Aorta (tissue), 5 donors: ENCODE data around the gene OR52N2. TPM values are rescaled to one million over a fixed set of nuclear protein-coding genes. Genes with fewer than 3 reads are reported as not detected.

Experiments used
- ATAC-seq: fragments of 200-7000 bp; cut with Tn5 transposase; one replicate; pipeline ENCODE4 v1.9.1; 2022; ENCODE audit warnings: moderate library complexity; ENCODE audit not compliant: low FRiP score
- DNase-seq, 2 donors: peaks; one replicate each; pipeline ENCODE4 v3.0.0-alpha.2; 2020
- H3K27ac ChIP-seq, 2 donors: one replicate each; pipeline ENCODE4 v1.5.1; 2013; ENCODE audit warnings: low read length in 2 of 2, mild to moderate bottlenecking in 2 of 2, moderate library complexity in 2 of 2, control low read depth in 1 of 2, inconsistent platforms in 1 of 2, low read depth in 1 of 2
- H3K27me3 ChIP-seq, 2 donors: one replicate each; pipeline ENCODE4 v1.6.1; 2013; ENCODE audit warnings: control low read depth in 1 of 2, low read length in 1 of 2, mild to moderate bottlenecking in 1 of 2, moderate library complexity in 1 of 2; ENCODE audit not compliant: insufficient read depth in 2 of 2, control insufficient read depth in 1 of 2
- H3K36me3 ChIP-seq, 2 donors: one replicate each; pipeline ENCODE4 v1.6.1; 2013; ENCODE audit warnings: control low read depth in 1 of 2, low read length in 1 of 2, mild to moderate bottlenecking in 1 of 2; ENCODE audit not compliant: insufficient read depth in 2 of 2, control insufficient read depth in 1 of 2
- H3K4me1 ChIP-seq, 2 donors: one replicate each; pipeline ENCODE4 v1.6.1; 2013; ENCODE audit warnings: low read length in 2 of 2, control low read depth in 1 of 2, mild to moderate bottlenecking in 1 of 2, moderate library complexity in 1 of 2; ENCODE audit not compliant: insufficient read depth in 2 of 2, control insufficient read depth in 1 of 2
- H3K4me3 ChIP-seq, 2 donors: one replicate each; pipeline ENCODE4 v1.5.1; 2013; ENCODE audit warnings: low read length in 2 of 2, control low read depth in 1 of 2, mild to moderate bottlenecking in 1 of 2
- H3K9me3 ChIP-seq: one replicate; pipeline ENCODE4 v1.6.1; 2013; ENCODE audit warnings: mild to moderate bottlenecking, low read length; ENCODE audit not compliant: control insufficient read depth
- WGBS, 2 donors: extraction: QIAGEN DNeasy Blood & Tissue Kit; methylation state at CpG; one replicate each; pipeline ENCODE4 v1.1.7; 2013; 5-methylcytosine and 5-hydroxymethylcytosine counted together
- intact Hi-C, 2 donors: fragments of 100-400 bp; cut with DNase I; formaldehyde crosslinking; loops; one replicate each; pipeline versions ENCODE4 v1.14.2 to v1.15.0; 2022
- long read RNA-seq, 2 donors: library from polyadenylated mRNA; unstranded; transcript quantifications; one replicate each; pipeline ENCODE4 v2.0.0, GENCODE V29; 2020 to 2021
- polyA plus RNA-seq, 2 donors: library from polyadenylated mRNA; stranded (reverse); fragments of 200-250 nt; gene quantifications; one replicate each; pipeline ENCODE4 v1.2.3, GENCODE V29; 2013
- total RNA-seq, 2 donors: library from RNA; stranded (reverse); fragmentation: NEBNext Ultra II Directional; extraction: Animal tissue kit (Norgen Biotek cat#: 25700); gene quantifications; one replicate each; pipeline ENCODE4 v1.2.1, GENCODE V29; 2021
- donor health status: healthy with polysubstance abuse.
- donor health status: Bipolar disorder and iron deficiency.
- donor health status: DM: no; HTN: no; CAD: no.
- donor health status: DM: no; HTN: no; CAD: no.
- donor health status: DM: yes; HTN: yes; CAD: no.

The OR52N2 gene
- total RNA-seq, result not detected
- polyA plus RNA-seq, result under 1 TPM in 1 of 2 donors, not detected in 1; 0.13 TPM
- long read RNA-seq, donor 1, result 0 reads
- long read RNA-seq, donor 2, result 0 reads

DNA sequence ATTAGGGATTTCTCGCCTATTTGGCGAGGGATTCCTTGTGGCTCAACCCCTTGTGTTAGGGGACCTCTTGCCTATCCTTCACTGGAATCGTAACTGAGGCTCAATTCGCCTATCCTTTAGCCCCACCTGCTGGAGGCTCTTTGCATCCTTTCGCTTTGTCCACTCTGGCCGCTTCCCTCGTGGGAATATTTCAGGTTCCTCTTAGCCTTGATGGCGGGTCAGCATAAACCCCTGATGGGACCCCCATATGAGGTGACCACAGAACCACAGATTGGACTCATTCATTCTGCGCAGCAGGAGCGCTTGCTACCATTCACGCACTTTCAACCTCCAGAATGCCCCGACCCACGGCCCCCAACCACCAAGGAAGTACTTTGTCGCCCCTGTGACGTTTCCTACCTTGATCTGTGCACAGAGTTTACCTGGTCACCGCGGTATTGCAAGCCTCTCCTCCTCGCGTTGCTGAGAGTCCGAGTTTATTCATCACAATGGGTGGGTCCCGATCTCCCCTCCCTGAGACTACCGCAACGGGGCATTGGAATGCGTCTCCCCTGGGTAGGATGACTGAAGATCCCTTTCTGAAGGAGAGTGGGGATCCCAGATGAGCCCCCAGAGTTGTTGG is at the start of gene OR52N2:
Gene OR52N2 (plus strand): TSS at position 425 of the 622 bp plus-strand sequence. CDS start 11,412 bp downstream, outside the sequence.
- intact Hi-C loops, result loop anchor here (5.0 to 10.0 kb wide), 4 partner anchors 206 to 684 kb away; no protein-coding TSS in a partner anchor
- Histone ChIP-seq H3K27ac (no peak within 1 kb of the TSS), H3K4me1 (no peaks in the 10 kb centered on the region), H3K36me3 (no peaks in the 10 kb centered on the region), H3K27me3 (no peaks in the 10 kb centered on the region), H3K4me3 (peak within 1 kb of the TSS in 1 of 2 donors; percentile 18), H3K9me3 (peaks cover 3% of the 10 kb centered on the region)
- DNase-seq (peak; percentile 79 to 80), ATAC-seq (peak; percentile 93)
- WGBS, 2 donors, result 6 to 7% methylated on average over 24 of the region's 24 CpGs

DNA sequence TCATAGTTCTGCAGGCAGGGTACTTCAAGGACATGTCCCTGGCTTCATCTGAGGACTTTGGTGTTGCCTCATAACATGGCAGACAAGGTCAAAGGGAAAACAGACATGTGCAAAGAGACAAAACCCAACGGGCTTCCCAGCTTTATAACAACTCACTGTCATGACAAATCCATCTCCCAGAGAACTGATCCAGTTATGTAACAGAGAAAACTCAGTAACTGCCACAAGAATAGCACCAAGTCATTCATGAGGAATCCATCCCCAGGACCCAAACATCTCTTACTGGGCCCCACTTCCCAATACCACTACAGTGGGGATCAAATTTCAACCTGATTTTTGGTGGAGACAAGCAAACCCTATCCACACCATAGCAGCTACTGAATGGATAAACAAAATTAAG is 41.7 kb upstream of the OR52N2 start:
- H3K4me3 ChIP-seq, result no peak overlapping the region
- no peaks in the 10 kb centered on the region for H3K4me1 ChIP-seq
- H3K36me3 ChIP-seq, result no peaks in the 10 kb centered on the region
- DNase-seq (no peak), ATAC-seq (no peak)
- 60 to 61% methylated on average over 1 of the region's 1 CpG for WGBS, 2 donors
- H3K27ac ChIP-seq, result no peak overlapping the region
- intact Hi-C loops, result no loop called here
- H3K9me3 ChIP-seq, result no peaks in the 10 kb centered on the region
- H3K27me3 ChIP-seq, result no peaks in the 10 kb centered on the region

DNA sequence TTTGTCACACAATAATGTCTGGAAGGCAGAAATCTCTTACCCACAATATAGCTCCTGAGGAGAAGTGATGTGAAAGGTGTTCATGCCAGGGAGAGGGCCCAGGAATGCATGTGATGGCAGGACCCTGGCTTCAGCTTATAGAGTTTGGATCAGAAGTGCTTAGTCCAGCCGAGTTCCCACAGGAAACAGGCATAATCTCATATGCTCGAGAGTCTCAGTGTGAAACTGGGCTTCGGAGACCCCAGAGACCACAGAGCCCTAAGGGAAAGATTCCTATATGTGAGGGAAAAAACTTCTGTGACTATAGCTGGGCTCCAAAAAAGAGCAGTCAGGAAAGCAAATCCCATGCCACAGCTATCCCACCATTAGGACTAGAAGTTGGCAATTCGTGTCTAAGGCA is 25.5 kb upstream of the OR52N2 start, which contains the start of gene OR52N5:
Gene OR52N5 (minus strand): TSS at position 101 of the 400 bp plus-strand sequence. CDS start 4,721 bp downstream, outside the sequence.
- WGBS, 2 donors, result 32 to 41% methylated on average over 4 of the region's 4 CpGs

DNA sequence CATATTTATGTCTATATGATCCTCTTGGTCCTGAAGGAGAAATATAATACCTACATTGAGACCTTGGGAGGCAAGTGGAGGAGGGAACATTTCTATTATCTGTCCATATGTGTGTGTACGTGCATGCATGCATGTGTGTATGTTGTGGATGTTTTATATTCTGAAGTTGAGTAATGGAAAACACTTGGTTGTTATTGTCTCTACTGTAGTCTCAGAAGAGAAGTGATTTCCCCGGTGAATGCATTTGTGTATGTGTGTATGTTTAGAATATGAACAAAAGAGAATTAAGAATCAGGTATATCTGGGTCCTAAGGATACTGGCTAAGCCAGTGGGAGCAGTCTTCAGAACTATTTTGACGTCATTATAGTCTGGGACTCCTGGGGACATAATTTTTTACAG is 17.6 kb upstream of the OR52N2 start, which contains the start of gene OR52N1:
Gene OR52N1 (minus strand): TSS at position 101 of the 400 bp plus-strand sequence. CDS start 2,449 bp downstream, outside the sequence.
- no peak within 1 kb of the TSS for H3K4me3 ChIP-seq
- no peaks in the 10 kb centered on the region for H3K36me3 ChIP-seq
- no peak for DNase-seq
- 71 to 75% methylated on average over 3 of the region's 3 CpGs for WGBS, 2 donors
- no peak within 1 kb of the TSS for H3K27ac ChIP-seq
- no peaks in the 10 kb centered on the region for H3K9me3 ChIP-seq
- no peaks in the 10 kb centered on the region for H3K27me3 ChIP-seq
- intact Hi-C loops, result no loop called here
- H3K4me1 ChIP-seq, result no peaks in the 10 kb centered on the region
- no peak for ATAC-seq

More for the DNA sequence above, 25.5 kb upstream of the OR52N2 start, which contains the start of gene OR52N5:
- H3K36me3 ChIP-seq, result no peaks in the 10 kb centered on the region
- H3K4me3 ChIP-seq, result no peak within 1 kb of the TSS
- H3K27me3 ChIP-seq, result no peaks in the 10 kb centered on the region
- ATAC-seq, result no peak
- H3K9me3 ChIP-seq, result no peaks in the 10 kb centered on the region
- H3K4me1 ChIP-seq, result no peaks in the 10 kb centered on the region
- intact Hi-C loops, result no loop called here
- DNase-seq, result no peak
- no peak within 1 kb of the TSS for H3K27ac ChIP-seq

DNA sequence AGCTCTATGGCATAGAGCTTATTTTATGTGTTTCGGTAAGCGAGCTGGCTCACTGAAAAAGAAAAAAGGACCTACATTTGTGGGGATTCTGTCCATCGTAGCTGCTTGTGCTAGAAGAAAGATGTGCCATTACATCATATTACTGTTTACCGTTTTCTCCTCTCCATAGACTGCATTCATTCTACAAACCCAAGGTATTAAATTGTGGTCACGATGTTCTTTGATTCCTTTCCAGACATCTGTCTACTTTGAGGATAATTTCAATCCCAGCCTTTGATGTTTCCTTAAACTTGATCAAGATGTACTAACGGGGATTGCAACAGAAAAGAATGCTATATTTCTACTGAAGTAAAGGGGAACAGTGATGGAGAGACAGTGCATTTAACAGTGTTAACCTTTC is 12.2 kb upstream of the OR52N2 start:
- DNase-seq, result no peak
- Histone ChIP-seq H3K27ac (no peak overlapping the region), H3K4me3 (no peak overlapping the region), H3K4me1 (no peaks in the 10 kb centered on the region), H3K9me3 (no peaks in the 10 kb centered on the region), H3K36me3 (no peaks in the 10 kb centered on the region), H3K27me3 (no peaks in the 10 kb centered on the region)
- intact Hi-C loops, result no loop called here
- WGBS, 2 donors, result 85 to 86% methylated on average over 6 of the region's 6 CpGs
- ATAC-seq, result no peak

DNA sequence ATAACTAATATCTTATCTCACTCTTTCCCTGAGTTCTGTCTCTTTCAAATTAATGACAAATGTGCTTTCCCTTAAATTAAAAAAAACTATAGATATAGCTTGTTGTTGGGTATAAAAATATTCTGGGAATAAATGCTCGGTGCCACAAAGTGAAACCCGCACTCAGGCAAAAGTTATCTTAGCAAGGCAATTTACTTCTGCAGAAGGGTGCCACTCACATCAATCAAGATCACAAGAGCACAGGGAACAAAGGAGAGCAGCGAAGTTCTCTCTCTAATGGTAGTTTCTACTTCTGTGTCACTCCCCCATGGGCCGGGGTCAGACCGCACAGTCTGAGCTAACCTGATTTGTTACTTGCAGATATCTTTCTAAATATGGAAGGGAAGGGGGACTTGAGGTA is 4.7 kb upstream of the OR52N2 start:
- Histone ChIP-seq H3K36me3 (no peaks in the 10 kb centered on the region), H3K4me3 (no peak overlapping the region), H3K4me1 (no peaks in the 10 kb centered on the region), H3K27me3 (no peaks in the 10 kb centered on the region), H3K27ac (no peak overlapping the region), H3K9me3 (peaks cover 3% of the 10 kb centered on the region)
- 78 to 86% methylated on average over 5 of the region's 5 CpGs for whole genome bisulfite sequencing, 2 donors
- DNase-seq (no peak), ATAC-seq (no peak)
- intact Hi-C loops, result loop anchor here in 1 of 2 donors (10.0 kb wide), 1 partner anchor 679 kb away; no protein-coding TSS in a partner anchor

DNA sequence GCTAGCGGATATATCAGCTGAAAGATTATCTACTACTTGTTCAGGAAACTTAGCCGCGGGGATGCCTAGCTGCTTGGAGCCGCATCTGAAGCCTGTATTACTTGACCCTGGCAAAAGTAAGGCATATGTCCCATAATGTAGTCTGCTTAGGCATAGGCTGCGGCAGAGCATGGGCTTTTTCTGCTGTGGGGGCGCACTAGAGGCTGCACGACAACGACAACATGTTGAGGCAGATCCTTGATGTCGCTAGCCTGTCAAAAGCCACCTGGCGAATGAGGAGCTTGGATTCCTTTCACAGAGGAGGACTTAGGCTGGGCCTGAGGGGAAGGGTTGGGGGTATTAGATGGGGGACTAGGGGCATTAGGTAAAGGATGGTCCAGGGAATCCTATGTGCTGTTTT is 1.1 kb upstream of the OR52N2 start:
- peaks cover 3% of the 10 kb centered on the region for H3K9me3 ChIP-seq
- no peaks in the 10 kb centered on the region for H3K4me1 ChIP-seq
- H3K27me3 ChIP-seq, result no peaks in the 10 kb centered on the region
- no peaks in the 10 kb centered on the region for H3K36me3 ChIP-seq
- intact Hi-C loops, result loop anchor here (5.0 to 10.0 kb wide), 4 partner anchors 205 to 683 kb away; no protein-coding TSS in a partner anchor
- no peak overlapping the region for H3K4me3 ChIP-seq
- WGBS, 2 donors, result 72% methylated on average over 10 of the region's 10 CpGs
- no peak for ATAC-seq
- H3K27ac ChIP-seq, result no peak overlapping the region
- DNase-seq, result no peak

DNA sequence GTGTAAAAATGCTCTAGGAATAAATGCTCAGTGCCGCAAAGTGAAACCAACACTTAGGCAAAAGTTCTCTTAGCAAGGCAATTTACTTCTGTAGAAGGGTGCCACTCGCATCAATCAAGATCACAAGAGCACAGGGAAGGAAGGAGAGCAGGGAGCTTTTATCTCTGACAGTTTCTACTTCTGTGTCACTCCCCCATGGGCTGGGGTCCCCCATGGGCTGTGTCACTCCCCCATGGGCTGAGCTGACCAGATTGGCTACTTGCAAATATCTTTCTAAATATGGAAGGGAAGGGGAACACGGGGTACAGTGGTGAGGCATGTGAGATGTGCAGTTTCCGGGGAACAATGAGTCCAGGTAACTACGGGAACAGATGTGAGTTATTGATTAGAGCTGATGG is 397 bp downstream of the OR52N2 start:
- 56 to 63% methylated on average over 5 of the region's 5 CpGs for WGBS, 2 donors
- Histone ChIP-seq H3K4me3 (peak overlapping the region in 1 of 2 donors; percentile 18), H3K4me1 (no peaks in the 10 kb centered on the region), H3K27ac (no peak overlapping the region), H3K27me3 (no peaks in the 10 kb centered on the region), H3K9me3 (peaks cover 2% of the 10 kb centered on the region), H3K36me3 (no peaks in the 10 kb centered on the region)
- intact Hi-C loops, result loop anchor here (5.0 to 10.0 kb wide), 4 partner anchors 207 to 684 kb away; no protein-coding TSS in a partner anchor
- DNase-seq (no peak), ATAC-seq (peak; percentile 11)
